H1 (cell line): ENCODE measurements around the gene MYO18A. TPM values are rescaled to one million over a fixed set of nuclear protein-coding genes. Genes with fewer than 3 reads are reported as not detected.

Experiments
- RAD21 ChIP-seq, 2 experiments: IDR thresholded peaks in 1 of 2; conservative IDR thresholded peaks in 1 of 2; 2 replicates each; pipeline ENCODE4 v1.6.1; 2011; ENCODE audit warnings: low read depth in 2 of 2, low read length in 2 of 2, improper control_type of control experiment in 1 of 2, inconsistent platforms in 1 of 2, mild to moderate bottlenecking in 1 of 2, moderate library complexity in 1 of 2
- RFX5 ChIP-seq: IDR thresholded peaks from 2 replicates; pipeline ENCODE4 v1.6.1; 2011; ENCODE audit warnings: low read depth, low read length, improper control_type of control experiment, borderline replicate concordance
- polyA plus RNA-seq, 7 experiments: library from polyadenylated mRNA; depleted of rRNA in 3 of 7; stranded (reverse) in 5 of 7; unstranded in 2 of 7; fragments of >200 nt in 5 of 7; fragments of 200-250 nt in 2 of 7; gene quantifications; 1 replicate in 5 of 7; 2 replicates in 1 of 7; 4 replicates in 1 of 7; pipeline versions ENCODE4 v1.2.1 to v1.2.3, GENCODE V29; 2011 to 2013; ENCODE audit warnings: missing spikeins in 2 of 7, mixed read lengths in 2 of 7
- total RNA-seq: library from RNA; stranded (reverse); fragmentation: NEBNext Ultra II Directional; extraction: Animal tissue kit (Norgen Biotek cat#: 25700); gene quantifications from 2 replicates; pipeline ENCODE4 v1.2.1, GENCODE V29; 2021

MYO18A gene
- total and polyA plus RNA-seq, 2 of the 8 experiments (the other 6 are each of a cell fraction or from before 2014, with no cell fraction given) = 7.6 to 43.8 TPM

- TF ChIP-seq RAD21 (IDR thresholded peaks at IDR 0.05 in 1 of 2, conservative IDR thresholded peaks at IDR 0.05 in 1 of 2; ENCODE audit: low read depth in 2 of 2, low read length in 2 of 2) (no peak), RFX5 (no peak)
Measured at GRCh38 chr17:29048440-29049368, 131.5 kb downstream of the MYO18A start (continued).
